Raji (cell line): ENCODE measurements around the gene KANK2.

ENCODE experiments used
- POLR2A ChIP-seq: IDR thresholded peaks from 2 replicates; pipeline ENCODE4 v1.6.1; 2011; ENCODE audit warnings: low read depth, low read length, control low read depth; ENCODE audit not compliant: insufficient read depth

KANK2 gene

GRCh38 chr19:11194173-11194572 lies 3.2 kb downstream of the KANK2 start:
- no peak for TF ChIP-seq POLR2A

GRCh38 chr19:11192957-11193939 lies 4.1 kb downstream of the KANK2 start:
- no peak for TF ChIP-seq POLR2A

DNA sequence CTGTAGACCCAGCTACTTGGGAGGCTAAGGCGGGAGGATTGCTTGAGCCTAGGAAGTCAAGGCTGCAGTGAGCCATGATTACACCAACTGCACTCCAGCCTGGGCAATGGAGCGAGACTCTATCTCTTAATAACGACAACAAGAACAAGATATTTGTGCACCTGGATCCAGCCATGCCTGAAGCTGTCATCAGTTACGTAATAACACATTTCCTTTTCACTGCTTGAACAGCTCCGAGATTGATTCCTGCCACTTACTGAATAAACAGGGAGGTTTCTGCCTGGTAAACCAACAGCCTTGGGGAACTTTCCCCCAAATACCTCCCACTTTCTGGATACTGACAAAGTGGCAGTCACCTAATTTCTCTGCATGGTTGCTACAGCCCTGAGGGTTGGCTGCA lies 5.4 kb downstream of the KANK2 start:
- TF ChIP-seq POLR2A: 0 out of 2 replicates have a peak, but pooled peaks have one; percentile 34

DNA sequence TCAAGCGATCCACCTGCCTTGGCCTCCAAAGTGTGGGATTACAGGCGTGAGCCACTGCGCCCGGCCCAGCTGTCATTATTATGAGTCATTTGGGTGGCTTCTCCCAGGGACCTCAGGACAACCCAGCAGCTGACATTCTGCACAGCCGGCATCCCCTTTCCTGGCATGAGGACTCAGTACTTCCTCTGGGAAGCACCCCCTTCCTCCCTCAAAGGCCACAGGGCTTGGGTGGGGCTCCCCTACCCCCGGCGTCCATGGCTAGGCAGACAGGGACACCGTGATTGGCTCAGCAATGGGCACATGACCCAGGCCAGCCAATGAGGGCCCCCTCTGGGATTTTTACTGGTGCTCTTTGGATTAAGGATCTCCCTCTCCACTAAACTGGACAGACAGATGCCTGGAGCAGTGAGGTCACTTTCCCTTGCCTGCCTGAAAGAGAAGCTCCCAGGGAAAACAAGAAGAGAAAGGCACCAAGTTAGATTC lies 6.0 kb downstream of the KANK2 start:
- TF ChIP-seq POLR2A: no peak

DNA sequence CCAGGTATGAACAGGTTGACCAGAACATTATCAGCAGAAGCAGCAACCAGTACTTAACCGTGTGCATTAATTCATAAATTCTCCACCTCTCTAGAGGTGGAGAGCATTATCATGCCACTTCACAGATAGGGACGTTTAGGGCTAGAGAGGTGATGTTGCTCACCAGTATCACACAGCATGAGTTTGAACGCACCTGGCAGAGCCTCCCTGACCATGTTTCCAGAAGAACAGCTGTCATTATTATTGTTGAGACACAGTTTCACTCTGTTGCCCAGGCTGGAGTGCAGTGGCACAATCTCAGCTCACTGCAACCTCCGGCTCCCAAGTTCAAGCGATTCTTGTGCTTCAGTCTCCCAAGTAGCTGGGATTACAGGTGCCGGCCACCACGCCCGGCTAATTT lies 6.8 kb downstream of the KANK2 start:
- TF ChIP-seq POLR2A: no peak

- TF ChIP-seq POLR2A: no peak
Observed at GRCh38 chr19:11187441-11187840, 9.9 kb downstream of the KANK2 start.

- TF ChIP-seq POLR2A: no peak
Observed at GRCh38 chr19:11182994-11183393, 14.4 kb downstream of the KANK2 start.

DNA sequence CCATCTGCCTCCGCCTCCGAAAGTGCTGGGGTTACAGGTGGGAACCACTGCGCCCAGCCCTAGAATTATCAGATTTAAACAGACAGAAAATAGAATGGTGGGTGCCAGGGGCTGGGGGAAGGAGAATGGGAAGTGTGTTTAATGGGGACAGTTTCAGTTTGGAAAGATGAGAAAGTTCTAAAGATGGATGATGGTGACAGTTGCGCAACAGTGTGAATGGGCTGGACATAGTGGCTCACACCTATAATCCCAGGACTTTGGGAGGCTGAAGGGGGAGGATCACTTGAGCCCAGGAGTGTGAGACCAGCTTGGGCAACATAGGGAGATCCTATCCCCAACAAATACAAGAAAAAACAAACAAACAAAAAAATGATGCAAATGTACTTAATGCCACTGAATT lies 15.9 kb downstream of the KANK2 start:
- TF ChIP-seq POLR2A: no peak

GRCh38 chr19:11180346-11180745 lies 17.0 kb downstream of the KANK2 start:
- TF ChIP-seq POLR2A: no peak

- TF ChIP-seq POLR2A: no peak
Observed at GRCh38 chr19:11179716-11180297, 17.5 kb downstream of the KANK2 start.

DNA sequence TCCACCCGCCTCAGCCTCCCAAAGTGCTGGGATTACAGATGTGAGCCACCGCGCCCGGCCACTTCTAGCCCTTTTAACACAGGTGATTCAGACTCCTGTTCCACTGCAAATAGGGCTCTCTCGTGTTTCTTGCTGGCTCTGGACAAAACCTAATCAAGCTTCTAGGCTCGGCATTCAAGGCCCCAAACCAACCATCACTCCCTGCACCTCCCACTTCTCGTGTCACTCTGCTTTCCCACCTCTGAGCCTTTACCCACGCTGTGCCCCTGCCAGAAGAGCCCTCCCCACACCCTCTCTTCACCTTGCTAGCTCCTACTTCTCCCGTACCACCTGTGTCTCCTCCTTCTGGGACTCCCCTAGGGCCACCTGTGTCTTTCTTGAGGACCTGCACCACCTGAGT lies 19.8 kb downstream of the KANK2 start:
- TF ChIP-seq POLR2A: no peak

DNA sequence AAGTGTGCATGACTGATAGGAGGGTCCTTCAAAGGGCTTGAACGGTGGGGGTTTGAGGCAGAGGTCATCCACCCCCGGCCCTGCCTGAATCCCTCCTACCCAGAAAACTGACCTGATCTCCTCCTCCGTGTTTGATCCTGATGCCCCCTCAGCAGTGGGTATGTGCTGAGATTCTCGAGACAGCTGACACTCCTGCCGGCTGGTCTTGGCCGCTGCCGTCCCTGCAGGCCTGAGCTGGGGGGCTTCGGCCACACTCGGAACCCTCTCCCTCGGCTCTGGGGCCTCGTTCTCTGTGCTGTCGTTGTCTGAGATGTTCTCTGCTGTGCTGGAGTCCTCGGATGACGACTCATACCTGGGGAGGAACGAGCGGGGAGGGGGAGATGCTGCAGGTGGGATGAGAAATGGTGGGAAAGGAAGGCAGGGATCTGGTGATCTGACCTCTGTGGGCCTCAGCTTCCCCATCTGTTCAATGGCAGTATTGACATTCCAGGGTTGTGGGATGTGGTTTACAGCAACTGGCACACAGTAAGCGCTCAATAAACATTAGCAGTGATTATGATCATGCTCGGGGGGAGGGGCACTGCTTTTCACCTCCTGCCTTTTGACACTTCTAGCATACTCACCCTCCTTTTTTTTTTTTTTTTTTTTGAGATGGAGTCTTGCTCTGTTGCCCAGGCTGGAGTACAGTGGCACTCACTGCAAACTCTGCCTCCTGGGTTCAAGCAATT lies 20.7 kb downstream of the KANK2 start:
- no peak for TF ChIP-seq POLR2A

DNA sequence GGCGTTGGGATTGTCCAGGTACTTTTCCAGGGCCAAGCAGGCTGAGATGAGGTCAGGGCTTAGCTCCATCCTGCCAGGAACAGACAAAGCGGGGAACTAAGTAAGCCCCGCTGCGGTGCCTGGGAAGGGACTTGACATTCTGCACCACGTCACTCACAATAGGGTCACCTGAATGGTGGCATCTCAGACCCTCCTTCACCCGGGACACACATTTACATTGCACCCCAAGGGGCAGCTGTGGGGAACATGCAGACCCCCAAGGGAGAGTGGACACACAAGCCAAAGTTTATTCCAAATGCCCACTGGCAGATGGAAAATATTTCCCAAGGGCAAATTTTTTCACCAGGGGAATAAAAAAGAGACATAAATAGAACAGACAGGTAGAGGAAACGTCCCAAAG lies 21.4 kb downstream of the KANK2 start:
- TF ChIP-seq POLR2A: no peak

DNA sequence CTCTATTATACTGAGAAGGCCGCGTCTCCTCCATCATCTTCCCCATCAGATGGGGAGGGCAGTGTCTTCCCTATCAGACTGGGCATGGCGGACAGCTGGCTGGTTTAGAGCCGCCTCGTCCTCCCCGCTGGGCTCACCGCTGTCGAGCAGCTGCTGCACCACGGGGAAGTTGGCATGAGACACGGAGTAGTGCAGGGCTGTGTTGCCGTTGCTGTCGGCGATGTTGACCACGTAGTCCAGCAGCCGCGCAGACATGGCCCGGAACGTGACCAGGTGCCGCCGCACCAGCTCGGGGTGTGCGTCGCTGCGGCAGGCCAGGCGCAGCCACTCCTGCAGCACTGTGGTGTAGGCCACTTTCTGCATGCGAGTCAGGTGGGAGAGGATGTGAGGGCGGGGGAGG lies 23.0 kb downstream of the KANK2 start:
- TF ChIP-seq POLR2A: no peak

DNA sequence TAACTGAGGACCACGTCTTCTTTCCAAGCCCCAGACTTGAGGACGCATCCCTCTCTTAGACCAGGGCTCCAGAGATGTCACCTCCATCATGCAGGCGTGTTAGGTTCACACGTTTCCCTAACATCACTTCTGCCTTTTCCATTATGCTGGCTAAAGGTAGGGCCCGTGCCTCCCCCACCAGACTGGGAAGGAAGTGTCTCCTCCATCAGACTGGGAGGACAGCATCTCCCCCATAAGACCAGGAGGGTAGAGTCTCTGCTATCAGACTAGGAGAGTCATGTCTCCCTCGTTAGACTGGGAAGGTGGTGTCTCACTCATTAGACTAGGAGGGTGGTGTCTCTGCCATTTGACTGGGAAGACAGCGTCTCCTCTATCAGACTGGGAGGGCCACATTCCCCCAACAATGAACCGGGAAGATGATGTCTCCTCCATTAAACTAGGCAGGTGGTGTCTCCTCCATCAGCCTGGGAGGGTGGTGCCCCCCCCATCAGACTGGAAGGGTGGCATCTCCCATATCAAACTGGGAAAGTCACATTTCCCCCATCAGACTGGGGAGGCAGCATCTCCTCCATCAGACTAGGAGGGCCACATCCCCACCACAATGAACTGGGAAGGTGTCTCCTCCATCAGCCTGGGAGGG lies 23.7 kb downstream of the KANK2 start:
- TF ChIP-seq POLR2A: no peak
